Chondrocyte (in vitro differentiated cells): Measurements from ENCODE around the gene GNAQ. TPM values are rescaled to one million over a fixed set of nuclear protein-coding genes. Genes with fewer than 3 reads are reported as not detected.

Source experiments
- DNase-seq: peaks from one replicate; pipeline ENCODE4 v3.0.0; 2021; ENCODE audit warnings: mixed read lengths, low spot score
- H3K27ac Mint-ChIP-seq: one replicate; pipeline ENCODE4 v1.8.0; 2021; ENCODE audit warnings: mild to moderate bottlenecking, moderate library complexity, mixed read lengths; ENCODE audit not compliant: unreplicated experiment
- H3K27me3 Mint-ChIP-seq: 2 replicates; pipeline ENCODE4 v1.8.0; 2021; ENCODE audit warnings: low read depth, mixed read lengths
- H3K36me3 Mint-ChIP-seq: 2 replicates; pipeline ENCODE4 v1.8.0; 2021; ENCODE audit warnings: low read depth, mixed read lengths
- H3K4me1 Mint-ChIP-seq: 2 replicates; pipeline ENCODE4 v1.8.0; 2021; ENCODE audit warnings: low read depth, mild to moderate bottlenecking, mixed read lengths
- H3K4me3 Mint-ChIP-seq: one replicate; pipeline ENCODE4 v1.8.0; 2021; ENCODE audit warnings: mild to moderate bottlenecking, moderate library complexity, mixed read lengths; ENCODE audit not compliant: unreplicated experiment
- H3K9me3 Mint-ChIP-seq: 2 replicates; pipeline ENCODE4 v1.8.0; 2021; ENCODE audit warnings: low read depth, mixed read lengths
- total RNA-seq: library from RNA; stranded (reverse); gene quantifications from 3 replicates; pipeline ENCODE4 v1.2.1, GENCODE V29; 2021
- TF ChIP-seq, protein P1 (sequence below): fragments of 200-600 bp; sonication (generic); IDR thresholded peaks from 2 replicates; pipeline ENCODE4 v1.5.0; 2021; ENCODE audit warnings: antibody characterized with exemption, mild to moderate bottlenecking, moderate library complexity

The GNAQ gene
- total RNA-seq, 1 donor from 2014 or later, result 87.0 TPM

- H3K27ac Mint-ChIP-seq, result no peak overlapping the region
- H3K27me3 Mint-ChIP-seq, result peaks cover 9% of the 10 kb centered on the region
- DNase-seq, result no peak
- H3K36me3 Mint-ChIP-seq, result no peaks in the 10 kb centered on the region
- no peaks in the 10 kb centered on the region for H3K9me3 Mint-ChIP-seq
- TF ChIP-seq, protein P1, sequence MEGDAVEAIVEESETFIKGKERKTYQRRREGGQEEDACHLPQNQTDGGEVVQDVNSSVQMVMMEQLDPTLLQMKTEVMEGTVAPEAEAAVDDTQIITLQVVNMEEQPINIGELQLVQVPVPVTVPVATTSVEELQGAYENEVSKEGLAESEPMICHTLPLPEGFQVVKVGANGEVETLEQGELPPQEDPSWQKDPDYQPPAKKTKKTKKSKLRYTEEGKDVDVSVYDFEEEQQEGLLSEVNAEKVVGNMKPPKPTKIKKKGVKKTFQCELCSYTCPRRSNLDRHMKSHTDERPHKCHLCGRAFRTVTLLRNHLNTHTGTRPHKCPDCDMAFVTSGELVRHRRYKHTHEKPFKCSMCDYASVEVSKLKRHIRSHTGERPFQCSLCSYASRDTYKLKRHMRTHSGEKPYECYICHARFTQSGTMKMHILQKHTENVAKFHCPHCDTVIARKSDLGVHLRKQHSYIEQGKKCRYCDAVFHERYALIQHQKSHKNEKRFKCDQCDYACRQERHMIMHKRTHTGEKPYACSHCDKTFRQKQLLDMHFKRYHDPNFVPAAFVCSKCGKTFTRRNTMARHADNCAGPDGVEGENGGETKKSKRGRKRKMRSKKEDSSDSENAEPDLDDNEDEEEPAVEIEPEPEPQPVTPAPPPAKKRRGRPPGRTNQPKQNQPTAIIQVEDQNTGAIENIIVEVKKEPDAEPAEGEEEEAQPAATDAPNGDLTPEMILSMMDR, result no peak
- H3K4me1 Mint-ChIP-seq, result no peaks in the 10 kb centered on the region
- H3K4me3 Mint-ChIP-seq, result no peak overlapping the region
Measured at GRCh38 chr9:78047106-78047505, 15.5 kb upstream of the GNAQ start.

- TF ChIP-seq, protein P1, result no peak
- H3K27me3 Mint-ChIP-seq, result peaks cover 7% of the 10 kb centered on the region
- no peak overlapping the region for H3K27ac Mint-ChIP-seq
- no peaks in the 10 kb centered on the region for H3K36me3 Mint-ChIP-seq
- no peaks in the 10 kb centered on the region for H3K4me1 Mint-ChIP-seq
- no peaks in the 10 kb centered on the region for H3K9me3 Mint-ChIP-seq
- DNase-seq, result no peak
- no peak overlapping the region for H3K4me3 Mint-ChIP-seq
Measured at GRCh38 chr9:78046112-78046511, 14.5 kb upstream of the GNAQ start.

DNA sequence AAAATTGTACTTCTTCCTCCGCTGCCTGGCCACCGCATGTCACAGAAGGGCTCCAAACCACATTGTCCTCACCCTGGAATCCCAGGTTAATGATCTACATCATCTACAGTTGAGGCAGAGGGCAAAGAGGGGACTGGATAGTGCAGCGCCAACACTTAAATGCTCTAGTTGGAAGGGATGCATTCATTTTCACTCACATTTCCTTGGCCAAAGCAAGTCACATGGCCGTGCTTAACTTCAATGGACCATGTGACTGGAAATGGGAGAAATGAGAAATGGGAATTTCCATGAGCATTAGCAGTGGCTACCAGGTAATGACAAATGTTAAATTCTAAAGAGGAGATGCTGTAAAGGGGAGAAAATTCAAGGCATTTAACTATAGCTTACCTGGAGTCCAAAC lies 13.3 kb upstream of the GNAQ start:
- no peaks in the 10 kb centered on the region for H3K36me3 Mint-ChIP-seq
- H3K4me3 Mint-ChIP-seq, result no peak overlapping the region
- no peak overlapping the region for H3K27ac Mint-ChIP-seq
- TF ChIP-seq, protein P1, result no peak
- H3K27me3 Mint-ChIP-seq, result peaks cover 7% of the 10 kb centered on the region
- no peaks in the 10 kb centered on the region for H3K9me3 Mint-ChIP-seq
- DNase-seq, result no peak
- H3K4me1 Mint-ChIP-seq, result no peaks in the 10 kb centered on the region

GRCh38 chr9:78044189-78044588 lies 12.6 kb upstream of the GNAQ start:
- no peaks in the 10 kb centered on the region for H3K36me3 Mint-ChIP-seq
- peaks cover 5% of the 10 kb centered on the region for H3K27me3 Mint-ChIP-seq
- H3K9me3 Mint-ChIP-seq, result no peaks in the 10 kb centered on the region
- TF ChIP-seq, protein P1, result no peak
- DNase-seq, result no peak
- no peaks in the 10 kb centered on the region for H3K4me1 Mint-ChIP-seq
- H3K4me3 Mint-ChIP-seq, result no peak overlapping the region
- no peak overlapping the region for H3K27ac Mint-ChIP-seq

- Mint-ChIP-seq H3K4me3 (no peak overlapping the region), H3K27me3 (peaks cover 1% of the 10 kb centered on the region), H3K27ac (no peak overlapping the region), H3K4me1 (peaks cover 6% of the 10 kb centered on the region), H3K36me3 (no peaks in the 10 kb centered on the region), H3K9me3 (no peaks in the 10 kb centered on the region)
- DNase-seq, result no peak
- TF ChIP-seq, protein P1, result no peak
Measured at GRCh38 chr9:78041971-78042370, 10.4 kb upstream of the GNAQ start.
